HG03097 (cell line): Measurements from ENCODE around the gene TGFBR3L.
"Not testable (repeated sequence)": the region's sequence is repeated elsewhere in the genome, so short reads cannot be mapped to it uniquely, and the experiment has no call there.

Experiments used
- ATAC-seq: cut with Tn5 transposase; IDR thresholded peaks from one replicate; pipeline ENCODE4 v1.9.1; 2021; ENCODE audit not compliant: unreplicated experiment, low FRiP score

Gene TGFBR3L

GRCh38 chr19:7926727-7927604 is 12.3 kb downstream of the TGFBR3L start:
- no peak for ATAC-seq

- no peak for ATAC-seq
Measured at GRCh38 chr19:7927605-7928333, 13.1 kb downstream of the TGFBR3L start.

- no peak for ATAC-seq
Measured at GRCh38 chr19:7928334-7928706, 13.7 kb downstream of the TGFBR3L start.

- ATAC-seq, result no peak
Measured at GRCh38 chr19:7928741-7929701, 14.4 kb downstream of the TGFBR3L start.

GRCh38 chr19:7930030-7930429 is 15.4 kb downstream of the TGFBR3L start:
- not testable (repeated sequence) for ATAC-seq

- ATAC-seq, result no peak
Measured at GRCh38 chr19:7930765-7931164, 16.1 kb downstream of the TGFBR3L start.

GRCh38 chr19:7931221-7932061 is 16.8 kb downstream of the TGFBR3L start:
- ATAC-seq, result no peak

GRCh38 chr19:7932276-7932929 is 17.8 kb downstream of the TGFBR3L start:
- no peak for ATAC-seq

GRCh38 chr19:7932930-7933300 is 18.3 kb downstream of the TGFBR3L start:
- ATAC-seq, result no peak

- ATAC-seq, result no peak
Measured at GRCh38 chr19:7933411-7933810, 18.8 kb downstream of the TGFBR3L start.

- ATAC-seq, result no peak
Measured at GRCh38 chr19:7933828-7934725, 19.4 kb downstream of the TGFBR3L start.

- ATAC-seq, result no peak
Measured at GRCh38 chr19:7934766-7935165, 20.1 kb downstream of the TGFBR3L start.

- ATAC-seq, result no peak
Measured at GRCh38 chr19:7940841-7941240, 26.2 kb downstream of the TGFBR3L start.

GRCh38 chr19:7941895-7942596 is 27.4 kb downstream of the TGFBR3L start:
- ATAC-seq, result no peak

- no peak for ATAC-seq
Measured at GRCh38 chr19:7942981-7943443, 28.4 kb downstream of the TGFBR3L start.

GRCh38 chr19:7943444-7944176 is 29.0 kb downstream of the TGFBR3L start, which contains the start of gene TIMM44:
Gene TIMM44 (minus strand): TSS chr19:7943666. CDS start chr19:7943651, 15 bp downstream.
- ATAC-seq, result peak; percentile 90
